Measurements from ENCODE around the gene PRPH.
"Not testable (repeated sequence)": the region's sequence is repeated elsewhere in the genome, so short reads cannot be mapped to it uniquely, and the experiment has no call there.

DNA sequence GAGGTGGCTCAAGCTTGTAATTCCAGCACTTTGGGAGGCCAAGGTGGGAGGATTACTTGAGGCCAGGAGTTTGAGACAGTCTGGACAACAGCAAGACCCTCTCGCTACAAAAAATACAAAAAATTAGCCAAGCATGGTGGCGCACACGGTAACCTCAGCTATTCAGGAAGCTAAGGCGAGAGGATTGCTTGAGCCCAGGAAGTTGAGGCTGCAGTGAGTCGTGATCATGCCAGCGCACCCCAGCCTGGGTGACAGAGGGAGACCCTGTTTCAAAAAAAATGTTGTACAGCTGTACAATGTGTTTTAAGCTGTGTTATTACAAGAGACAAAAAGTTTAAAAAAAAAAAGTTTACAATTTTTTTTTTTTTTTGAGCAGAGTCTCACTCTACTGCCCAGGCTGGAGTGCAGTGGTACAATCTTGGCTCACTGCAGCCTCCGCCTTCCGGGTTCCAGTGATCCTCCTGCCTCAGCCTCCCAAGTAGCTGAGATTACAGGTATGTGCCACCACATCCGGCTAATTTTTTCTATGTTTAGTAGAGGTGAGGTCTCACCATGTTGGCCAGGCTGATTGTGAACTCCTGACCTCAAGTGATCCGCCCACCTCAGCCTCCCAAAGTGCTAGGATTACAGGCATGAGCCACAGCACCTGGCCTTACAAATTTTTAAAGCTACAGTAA, 37.3 kb upstream of the PRPH start:
- TF ChIP-seq, protein P1, sequence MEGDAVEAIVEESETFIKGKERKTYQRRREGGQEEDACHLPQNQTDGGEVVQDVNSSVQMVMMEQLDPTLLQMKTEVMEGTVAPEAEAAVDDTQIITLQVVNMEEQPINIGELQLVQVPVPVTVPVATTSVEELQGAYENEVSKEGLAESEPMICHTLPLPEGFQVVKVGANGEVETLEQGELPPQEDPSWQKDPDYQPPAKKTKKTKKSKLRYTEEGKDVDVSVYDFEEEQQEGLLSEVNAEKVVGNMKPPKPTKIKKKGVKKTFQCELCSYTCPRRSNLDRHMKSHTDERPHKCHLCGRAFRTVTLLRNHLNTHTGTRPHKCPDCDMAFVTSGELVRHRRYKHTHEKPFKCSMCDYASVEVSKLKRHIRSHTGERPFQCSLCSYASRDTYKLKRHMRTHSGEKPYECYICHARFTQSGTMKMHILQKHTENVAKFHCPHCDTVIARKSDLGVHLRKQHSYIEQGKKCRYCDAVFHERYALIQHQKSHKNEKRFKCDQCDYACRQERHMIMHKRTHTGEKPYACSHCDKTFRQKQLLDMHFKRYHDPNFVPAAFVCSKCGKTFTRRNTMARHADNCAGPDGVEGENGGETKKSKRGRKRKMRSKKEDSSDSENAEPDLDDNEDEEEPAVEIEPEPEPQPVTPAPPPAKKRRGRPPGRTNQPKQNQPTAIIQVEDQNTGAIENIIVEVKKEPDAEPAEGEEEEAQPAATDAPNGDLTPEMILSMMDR (IDR thresholded peaks at IDR 0.05): not testable (repeated sequence)
- TF ChIP-seq GATA3 (IDR thresholded peaks at IDR 0.05; ENCODE audit: borderline replicate concordance); KDM1A (IDR thresholded peaks at IDR 0.05; ENCODE audit: low read depth); RFX5 (IDR thresholded peaks at IDR 0.05); CHD2 (IDR thresholded peaks at IDR 0.05; ENCODE audit: low read length, partially characterized antibody): not testable (repeated sequence)

All from A549 (cell line).